Stomach (tissue), 9 donors: ENCODE results near the gene OR4E2. TPM values are rescaled to one million over a fixed set of nuclear protein-coding genes. Genes with fewer than 3 reads are reported as not detected.

Experiments
- DNase-seq, 2 donors: peaks; one replicate each; pipeline versions ENCODE4 v3.0.0 to v3.0.0-alpha.2; 2013 to 2019
- H3K27ac ChIP-seq, 5 donors: fragments of 200-600 bp in 4 of 5; sonication (generic) in 4 of 5; one replicate each; pipeline ENCODE4 v1.5.1; 2013 to 2019; ENCODE audit warnings: mild to moderate bottlenecking in 1 of 5, moderate library complexity in 1 of 5
- H3K27me3 ChIP-seq, 3 donors: fragments of 200-600 bp; sonication (generic); one replicate each; pipeline ENCODE4 v1.5.1; 2017 to 2019; ENCODE audit warnings: mixed run types in 1 of 3
- H3K36me3 ChIP-seq, 4 donors: fragments of 200-600 bp; sonication (generic); 1 replicate in 3 of 4; 2 replicates in 1 of 4; pipeline ENCODE4 v1.5.1; 2016 to 2019
- H3K4me1 ChIP-seq, 4 donors: fragments of 200-600 bp; sonication (generic); one replicate each; pipeline ENCODE4 v1.5.1; 2016 to 2019
- H3K4me3 ChIP-seq, 4 donors: fragments of 200-600 bp; sonication (generic) in 3 of 4; one replicate each; pipeline ENCODE4 v1.5.1; 2016 to 2019; ENCODE audit warnings: mild to moderate bottlenecking in 1 of 4
- H3K9me3 ChIP-seq, 4 donors: fragments of 200-600 bp; sonication (generic); one replicate each; pipeline ENCODE4 v1.5.1; 2016 to 2019
- CTCF ChIP-seq, 7 experiments: fragments of 450-650 bp in 4 of 7; fragments of 200-600 bp in 3 of 7; sonication (generic) in 3 of 7; IDR thresholded peaks; one replicate each; pipeline ENCODE4 v1.5.1; 2016 to 2019; ENCODE audit warnings: antibody characterized with exemption in 7 of 7, control low read depth in 2 of 7, mild to moderate bottlenecking in 1 of 7
- EP300 ChIP-seq: sonication (generic); formaldehyde crosslinking; IDR thresholded peaks from one replicate; pipeline ENCODE4 v1.6.1; 2017; ENCODE audit warnings: antibody characterized with exemption
- POLR2A ChIP-seq, 4 donors: fragments of 450-650 bp; IDR thresholded peaks; one replicate each; pipeline ENCODE4 v1.6.1; 2016; ENCODE audit warnings: antibody characterized with exemption in 4 of 4, control low read depth in 2 of 4, mild to moderate bottlenecking in 1 of 4, moderate library complexity in 1 of 4
- POLR2AphosphoS5 ChIP-seq, 3 donors: sonication (generic); formaldehyde crosslinking; IDR thresholded peaks; one replicate each; pipeline ENCODE4 v1.6.1; 2016; ENCODE audit warnings: antibody characterized with exemption in 3 of 3
- WGBS, 5 donors: extraction: QIAGEN DNeasy Blood & Tissue Kit in 3 of 5; methylation state at CpG; one replicate each; pipeline versions ENCODE4 v1.1.5 to v1.1.7; 2013 to 2018; 5-methylcytosine and 5-hydroxymethylcytosine counted together
- intact Hi-C: fragments of 100-400 bp; cut with DNase I; formaldehyde crosslinking; loops from one replicate; pipeline ENCODE4 v1.15.1; 2023; ENCODE audit warnings: low total_unique reads
- polyA plus RNA-seq, 3 donors: library from polyadenylated mRNA; stranded (reverse); fragments of 200-250 nt; gene quantifications; one replicate each; pipeline ENCODE4 v1.2.3, GENCODE V29; 2013
- total RNA-seq, 5 donors: library from RNA; depleted of rRNA; stranded (reverse); fragments of >200 nt; gene quantifications; one replicate each; pipeline versions ENCODE4 v1.1.0 to v1.2.3, GENCODE V29; 2014 to 2016
- donor health status: healthy with polysubstance abuse.
- donor health status: Bipolar disorder and iron deficiency.
- donor health status: healthy.

The OR4E2 gene
- total and polyA plus RNA-seq, 8 donors, result not detected

GRCh38 chr14:21668377-21668776 is 14.7 kb downstream of the OR4E2 start:
- peaks cover 0 to 10% (median 0%) of the 10 kb centered on the region in 4 donors for H3K9me3 ChIP-seq
- no peaks in the 10 kb centered on the region for H3K36me3 ChIP-seq
- no peaks in the 10 kb centered on the region for H3K4me1 ChIP-seq
- TF ChIP-seq POLR2A (IDR thresholded peaks at IDR 0.05) (no peak), EP300 (no peak), POLR2AphosphoS5 (IDR thresholded peaks at IDR 0.05) (no peak), CTCF (IDR thresholded peaks at IDR 0.05) (no peak)
- no peaks in the 10 kb centered on the region for H3K27me3 ChIP-seq
- WGBS, 5 donors, result 69 to 72% (median 70%) methylated on average over 3 of the region's 3 CpGs
- no peak for DNase-seq
- no peak overlapping the region for H3K27ac ChIP-seq
- intact Hi-C loops, result no loop called here
- no peak overlapping the region for H3K4me3 ChIP-seq

- H3K27ac ChIP-seq, result no peak overlapping the region
- TF ChIP-seq POLR2A (IDR thresholded peaks at IDR 0.05) (no peak), CTCF (IDR thresholded peaks at IDR 0.05) (no peak), POLR2AphosphoS5 (IDR thresholded peaks at IDR 0.05) (no peak), EP300 (no peak)
- H3K4me3 ChIP-seq, result no peak overlapping the region
- no peak for DNase-seq
- intact Hi-C loops, result no loop called here
- no peaks in the 10 kb centered on the region for H3K27me3 ChIP-seq
- no peaks in the 10 kb centered on the region for H3K36me3 ChIP-seq
- H3K9me3 ChIP-seq, result peaks cover 0 to 2% (median 0%) of the 10 kb centered on the region in 4 donors
- no peaks in the 10 kb centered on the region for H3K4me1 ChIP-seq
These were observed 15.6 kb downstream of the OR4E2 start for GRCh38 chr14:21669284-21669683.

GRCh38 chr14:21671371-21671770 is 17.7 kb downstream of the OR4E2 start:
- no peaks in the 10 kb centered on the region for H3K27me3 ChIP-seq
- no peaks in the 10 kb centered on the region for H3K36me3 ChIP-seq
- peaks cover 0 to 12% (median 10%) of the 10 kb centered on the region in 4 donors for H3K9me3 ChIP-seq
- H3K4me1 ChIP-seq, result no peaks in the 10 kb centered on the region
- no peak for DNase-seq
- intact Hi-C loops, result no loop called here
- H3K27ac ChIP-seq, result no peak overlapping the region
- WGBS, 5 donors, result 30 to 52% (median 43%) methylated on average over 2 of the region's 2 CpGs
- no peak overlapping the region for H3K4me3 ChIP-seq
- TF ChIP-seq CTCF (IDR thresholded peaks at IDR 0.05) (no peak), POLR2A (IDR thresholded peaks at IDR 0.05) (no peak), EP300 (no peak), POLR2AphosphoS5 (IDR thresholded peaks at IDR 0.05) (no peak)

GRCh38 chr14:21672116-21672515 is 18.5 kb downstream of the OR4E2 start:
- intact Hi-C loops, result no loop called here
- Histone ChIP-seq H3K36me3 (no peaks in the 10 kb centered on the region), H3K27ac (no peak overlapping the region), H3K4me1 (no peaks in the 10 kb centered on the region), H3K9me3 (peaks cover 0 to 12% (median 10%) of the 10 kb centered on the region in 4 donors), H3K27me3 (no peaks in the 10 kb centered on the region), H3K4me3 (no peak overlapping the region)
- DNase-seq, result no peak
- WGBS, 5 donors, result 88 to 99% (median 91%) methylated on average over 1 of the region's 1 CpG
- TF ChIP-seq POLR2AphosphoS5 (IDR thresholded peaks at IDR 0.05) (no peak), EP300 (no peak), POLR2A (IDR thresholded peaks at IDR 0.05) (no peak), CTCF (IDR thresholded peaks at IDR 0.05) (no peak)
